Inferior parietal cortex (tissue), 1 donor: Measurements from ENCODE around the gene TARDBP.
"Not testable (repeated sequence)": the region's sequence is repeated elsewhere in the genome, so short reads cannot be mapped to it uniquely, and the experiment has no call there.

Source experiments
- DNase-seq: peaks from one replicate; pipeline ENCODE4 v3.0.0-alpha.2; 2016; ENCODE audit errors: extremely low spot score

Gene TARDBP

DNA sequence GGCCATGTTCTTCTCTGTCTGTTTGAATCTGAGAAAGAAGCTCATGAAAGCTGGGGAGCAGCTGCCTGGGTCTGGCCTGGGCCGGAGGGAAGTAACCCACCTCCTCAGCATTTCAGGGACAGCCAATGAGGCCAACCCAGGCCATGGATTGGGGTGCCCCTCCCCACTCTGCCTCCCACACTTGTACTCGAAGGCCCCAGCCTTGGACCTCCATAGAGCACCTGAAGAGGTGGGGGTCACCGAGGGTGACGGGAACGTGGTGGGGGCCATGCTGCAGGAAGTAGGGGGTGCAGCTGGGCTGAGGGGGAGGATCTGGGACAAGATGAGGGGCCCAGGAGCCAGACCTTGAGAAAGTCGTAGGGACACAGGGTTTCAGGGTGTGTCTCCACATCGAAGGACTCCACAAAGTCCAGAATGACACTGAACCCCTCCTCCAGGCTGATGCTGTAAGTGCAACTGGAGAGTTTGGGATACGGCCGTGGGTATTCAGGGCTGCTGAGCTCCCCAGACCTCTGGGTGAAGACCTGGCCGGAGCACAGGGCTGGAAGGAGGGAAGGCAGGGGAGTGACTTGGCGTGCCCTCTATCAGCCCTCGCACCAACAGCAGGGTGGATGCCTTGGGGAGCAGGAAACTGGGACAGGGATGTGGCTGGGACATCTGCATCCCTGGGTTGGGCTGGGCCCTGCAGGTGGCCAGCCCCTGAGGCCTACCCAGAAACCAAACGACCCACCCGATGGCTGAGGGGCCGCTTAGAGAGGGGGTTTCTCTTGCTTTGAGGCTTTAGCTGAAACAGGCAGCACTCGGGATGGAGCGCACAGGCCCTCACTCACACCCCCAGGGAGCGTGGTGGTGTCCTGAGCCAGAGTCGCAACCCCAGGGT lies 30.8 kb downstream of the TARDBP start:
- no peak for DNase-seq

DNA sequence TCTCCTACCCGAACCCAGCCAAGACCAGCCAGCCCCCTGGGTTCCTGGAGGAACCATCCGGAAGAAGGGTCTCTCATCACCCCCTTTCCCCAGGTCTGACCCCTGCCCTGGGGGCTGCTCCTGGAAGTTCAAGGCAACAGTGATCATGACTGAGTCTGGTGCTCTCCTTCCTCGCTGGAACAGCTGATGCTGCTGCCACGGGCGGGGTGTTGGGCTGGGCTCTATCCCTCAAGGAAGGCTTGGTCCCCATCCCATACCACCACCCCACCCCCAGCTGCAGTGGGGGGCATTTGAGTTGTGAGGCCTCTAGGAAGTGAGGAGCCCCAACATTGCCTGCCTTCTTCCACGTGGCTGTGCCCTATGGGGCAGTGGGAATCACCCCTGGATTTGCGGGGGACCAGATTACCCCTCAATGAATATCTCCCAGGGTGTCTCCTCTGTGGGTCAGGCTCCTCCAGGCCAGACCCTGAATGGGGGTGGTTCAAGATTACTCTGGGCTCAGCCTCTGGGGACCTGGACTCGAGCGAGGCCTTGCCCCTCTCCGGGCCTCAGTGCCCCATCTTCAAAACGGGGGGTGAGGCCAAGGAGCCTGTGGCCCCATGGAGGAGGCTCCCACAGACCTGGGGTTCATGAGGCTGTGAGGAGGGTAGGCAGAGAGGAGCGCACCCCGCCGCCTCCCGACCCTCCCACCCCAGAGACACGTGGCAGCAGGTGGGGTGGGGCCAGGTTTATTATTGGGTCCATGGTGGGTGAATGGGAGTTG lies 31.8 kb downstream of the TARDBP start:
- no peak for DNase-seq

DNA sequence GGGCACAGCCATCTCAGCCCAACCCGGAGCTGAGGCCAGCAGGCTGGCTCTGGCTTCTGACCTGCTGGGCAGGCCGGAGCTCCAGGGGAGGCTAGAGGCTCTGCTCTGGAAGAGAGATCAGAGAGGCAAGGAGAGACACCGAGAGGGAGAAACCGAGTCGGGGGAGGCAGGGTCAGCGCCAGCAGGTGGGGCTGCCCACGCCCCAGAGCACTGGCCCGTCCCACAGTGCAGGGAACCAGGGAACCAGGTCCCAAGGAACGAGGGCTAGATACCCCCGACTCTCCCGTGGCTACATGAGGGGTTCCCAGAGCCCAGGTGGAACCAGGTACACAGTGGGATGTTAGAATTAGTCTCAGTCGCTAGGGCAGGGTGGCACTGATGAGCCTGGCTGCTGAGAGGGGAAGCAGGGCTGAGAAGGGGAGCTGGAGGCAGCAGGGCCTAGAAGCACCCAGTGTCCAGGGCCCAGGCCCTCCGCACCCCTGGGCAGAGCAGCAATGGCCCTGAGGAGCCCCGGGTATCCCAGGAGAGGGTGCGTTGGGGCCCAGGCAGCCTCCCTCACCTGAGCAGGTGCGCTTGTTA lies 32.5 kb downstream of the TARDBP start:
- no peak for DNase-seq

DNA sequence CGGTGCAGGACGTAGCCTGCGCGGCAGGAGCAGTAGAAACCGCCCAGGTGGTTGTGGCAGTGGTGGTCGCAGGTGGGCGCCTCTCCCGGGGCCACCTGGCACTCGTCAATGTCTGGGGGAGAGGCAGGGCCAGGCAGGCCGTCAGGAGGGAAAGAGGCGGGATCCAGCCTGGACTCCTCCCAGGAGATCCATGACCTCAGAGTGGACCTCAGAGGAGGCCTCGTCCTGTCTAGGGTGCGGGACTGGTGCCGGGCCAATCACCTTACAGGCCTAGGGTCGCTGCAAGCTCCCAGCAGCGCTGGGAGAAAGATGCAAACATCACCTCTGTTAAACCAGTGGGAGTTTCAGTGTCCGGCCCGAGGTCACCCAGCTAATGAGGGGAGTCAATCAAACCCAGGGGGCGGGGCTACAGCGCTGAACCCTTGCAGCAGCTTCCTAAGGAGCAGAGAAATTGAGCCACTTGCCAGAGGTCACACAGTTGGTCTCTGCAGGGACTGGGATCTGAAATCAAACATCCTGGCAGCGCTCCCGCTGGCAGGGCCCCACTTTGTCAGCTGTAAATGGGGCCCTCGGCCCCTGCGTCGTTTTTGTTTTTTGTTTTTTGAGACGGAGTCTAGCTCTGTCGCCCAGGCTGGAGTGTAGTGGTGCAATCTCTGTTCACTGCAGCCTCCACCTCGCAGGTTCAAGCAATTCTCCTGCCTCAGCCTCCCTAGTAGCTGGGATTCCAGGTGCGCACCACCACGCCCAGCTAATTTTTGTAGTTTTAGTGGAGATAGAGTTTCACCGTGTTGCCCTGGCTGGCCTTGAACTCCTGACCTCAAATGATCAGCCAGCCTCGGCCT lies 33.2 kb downstream of the TARDBP start:
- no peak for DNase-seq

DNA sequence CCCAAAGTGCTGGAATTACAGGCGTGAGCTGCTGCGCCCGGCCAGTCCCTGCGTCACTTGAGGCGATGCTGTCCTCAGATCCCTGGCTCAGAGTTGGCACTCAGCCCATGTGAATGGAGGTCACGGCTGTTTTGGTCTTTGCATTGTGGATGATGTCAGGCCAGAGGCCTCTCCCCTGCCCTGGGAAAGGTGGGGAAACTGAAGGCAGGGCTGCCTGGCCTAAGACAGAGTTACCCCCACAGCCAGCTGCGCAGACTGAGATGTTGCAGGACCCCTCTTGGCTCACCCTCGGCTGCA lies 33.8 kb downstream of the TARDBP start:
- DNase-seq = no peak

DNA sequence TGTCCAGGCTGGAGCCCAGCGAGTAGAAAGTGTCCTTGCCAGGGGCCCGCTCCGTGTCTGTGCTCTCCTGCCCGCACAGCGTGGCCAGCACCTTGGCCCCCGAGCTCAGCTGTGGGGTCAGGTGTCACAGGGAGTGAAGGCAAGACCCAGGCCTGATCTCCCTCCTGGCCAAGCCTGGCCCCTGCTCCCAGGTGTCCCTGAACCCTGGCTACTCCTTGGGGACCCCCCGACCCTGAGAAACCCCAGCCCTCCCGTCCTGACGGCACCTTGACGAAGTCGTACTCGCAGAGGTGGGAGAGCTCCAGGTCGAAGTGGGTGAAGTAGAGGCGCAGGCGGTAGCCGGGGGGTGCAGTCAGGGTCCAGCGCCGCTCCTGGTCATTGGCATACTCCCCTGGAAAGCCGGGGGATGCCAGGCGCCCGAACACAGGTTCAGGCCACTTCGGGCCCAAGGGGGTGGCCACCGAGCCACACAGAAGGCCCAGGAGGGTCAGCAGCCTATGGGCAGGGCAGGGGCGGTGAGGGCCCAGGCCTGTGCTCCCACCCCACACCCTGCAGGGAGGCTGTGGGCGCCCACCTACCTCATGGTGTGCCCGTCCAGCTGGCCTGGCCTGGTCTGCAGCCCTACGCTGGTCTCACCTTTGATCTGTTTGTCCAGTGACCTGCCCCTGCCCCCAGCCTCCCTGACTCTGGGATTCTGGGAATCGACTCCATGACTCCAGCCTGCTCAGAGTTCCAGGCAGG lies 34.3 kb downstream of the TARDBP start, which contains the start of gene MASP2:
Gene MASP2, minus strand, starts transcription at position 615 of the 741 bp plus-strand sequence. Its CDS starts 32 bp downstream, at position 583.
- no peak for DNase-seq

DNA sequence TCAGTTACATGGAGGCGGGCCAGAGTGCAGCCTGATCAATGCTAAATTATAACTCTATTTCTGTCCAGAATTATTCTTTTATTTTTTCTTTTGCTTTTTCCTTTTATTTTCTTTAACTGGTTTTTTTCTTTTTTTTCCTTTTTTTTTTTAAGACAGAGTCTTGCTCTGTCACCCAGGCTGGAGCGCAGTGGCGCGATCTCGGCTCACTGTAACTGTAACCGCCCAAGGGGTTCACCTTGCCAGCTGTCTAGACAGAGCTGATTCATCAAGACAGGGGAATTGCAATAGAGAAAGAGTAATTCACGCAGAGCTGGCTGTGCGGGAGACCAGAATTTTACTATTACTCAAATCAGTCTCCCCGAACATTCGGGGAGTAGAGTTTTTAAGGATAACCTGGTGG lies 38.7 kb downstream of the TARDBP start:
- not testable (repeated sequence) for DNase-seq

DNA sequence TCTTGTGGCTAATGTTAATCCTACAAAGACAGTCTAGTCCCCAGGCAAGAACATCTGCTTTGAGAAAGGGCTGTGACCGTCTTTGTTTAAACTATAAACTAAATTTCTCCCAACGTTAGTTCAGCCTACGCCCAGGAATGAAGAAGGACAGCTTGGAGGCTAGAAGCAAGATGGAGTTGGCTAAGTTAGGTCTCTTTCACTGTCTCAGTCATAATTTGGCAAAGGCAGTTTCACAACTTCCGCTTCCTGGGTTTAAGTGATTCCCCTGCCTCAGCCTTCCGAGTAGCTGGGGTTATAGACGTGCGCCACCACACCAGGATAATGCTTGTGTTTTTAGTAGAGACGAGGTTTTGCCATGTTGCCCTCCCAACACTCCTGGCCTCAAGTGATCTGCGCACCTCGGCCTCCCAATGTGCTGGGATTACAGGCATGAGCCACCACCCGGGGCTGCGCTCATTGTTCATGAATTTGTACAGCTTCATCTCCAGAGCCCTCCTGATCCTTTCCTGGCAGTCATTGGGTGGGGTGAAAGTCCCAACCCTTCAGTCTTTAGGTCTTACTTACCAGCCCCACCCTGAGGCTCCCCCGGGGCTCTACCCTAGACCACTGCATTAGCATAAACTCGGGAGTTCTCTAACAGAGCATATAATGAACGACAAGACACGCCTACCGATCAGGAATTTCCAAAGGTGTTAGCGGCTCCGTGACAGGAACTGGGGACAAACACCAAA lies 39.5 kb downstream of the TARDBP start:
- no peak for DNase-seq

DNA sequence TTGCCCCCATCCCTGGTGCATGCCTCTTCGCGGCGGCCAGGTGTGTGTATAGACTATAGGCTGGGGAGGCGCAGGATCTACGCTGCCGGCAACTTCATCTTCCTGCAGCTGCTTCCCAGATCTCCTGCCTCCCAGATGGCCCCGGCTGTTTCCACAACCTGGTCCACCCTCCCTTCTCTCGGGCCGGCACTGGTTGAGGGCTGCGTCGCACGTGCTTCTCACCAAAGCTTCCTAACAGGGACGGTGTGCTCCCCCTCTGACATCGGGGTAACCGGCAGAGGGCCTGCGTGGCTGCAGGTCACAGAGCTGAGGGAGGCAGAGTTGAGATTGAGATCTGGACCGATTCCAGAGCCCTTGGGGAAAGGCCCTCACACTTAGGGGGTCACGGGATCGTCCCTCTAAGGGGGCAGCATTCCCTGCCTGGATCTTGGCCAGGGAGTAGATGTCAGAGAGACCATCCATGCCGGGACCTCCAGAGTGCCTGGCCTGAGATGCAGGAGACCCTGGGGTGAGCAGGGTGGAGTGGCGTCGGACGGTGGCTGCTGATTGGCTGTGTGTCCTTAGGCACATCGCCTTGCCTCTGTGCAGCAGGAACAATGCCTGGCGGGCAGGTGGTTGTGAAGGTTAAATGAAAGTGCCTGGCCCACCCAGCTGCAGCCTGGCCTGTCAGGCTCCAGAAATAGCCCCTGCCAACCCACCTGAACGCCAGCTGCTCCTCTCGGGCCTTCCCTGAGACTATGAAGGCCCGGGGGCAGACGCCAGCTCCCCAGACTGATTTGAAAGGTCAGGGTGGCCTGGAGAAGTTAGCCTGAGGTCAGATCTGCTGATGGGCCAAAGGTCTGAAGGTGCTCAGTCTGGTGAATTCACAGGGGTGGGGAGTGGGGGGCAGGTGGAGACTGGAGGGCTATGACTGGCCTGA lies 40.6 kb downstream of the TARDBP start:
- DNase-seq = no peak

DNA sequence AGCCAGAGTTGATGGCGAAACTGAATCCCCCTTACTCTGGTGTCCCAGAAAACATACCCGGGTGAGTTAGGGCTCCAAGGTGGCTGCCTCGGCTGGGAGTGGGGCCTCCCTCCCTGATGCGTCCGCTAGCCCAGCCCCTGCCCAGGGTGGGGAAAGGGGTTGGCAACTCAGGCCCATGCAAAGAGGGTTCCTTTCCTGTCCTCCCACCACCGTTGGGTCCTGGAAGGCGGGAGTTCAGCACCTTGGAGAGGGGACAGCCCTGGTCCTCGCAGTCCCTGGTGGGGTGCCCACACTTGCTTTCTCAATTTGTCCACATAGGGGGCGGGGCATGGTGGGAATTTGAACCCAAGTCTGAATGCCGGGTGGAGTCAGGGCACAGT lies 41.3 kb downstream of the TARDBP start:
- DNase-seq = no peak

DNA sequence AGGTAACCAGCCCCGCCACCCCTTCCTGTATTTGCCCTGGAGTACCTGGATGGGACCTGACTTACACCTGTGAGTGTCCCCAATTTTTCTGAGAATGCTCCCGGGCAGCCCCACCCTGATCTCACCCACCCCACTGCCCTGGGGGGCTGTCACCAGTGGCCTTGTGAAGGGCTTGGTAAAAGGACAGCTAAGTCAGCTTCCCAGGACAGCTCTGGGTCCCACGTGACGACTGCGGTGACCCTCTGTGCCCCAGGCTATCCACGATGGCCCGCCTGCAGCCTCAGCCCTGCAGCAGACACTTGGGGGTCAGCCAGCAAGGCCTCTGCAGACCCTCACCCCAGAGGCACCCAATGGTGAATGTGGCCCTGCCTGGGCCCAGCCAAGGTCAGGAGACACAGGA lies 41.7 kb downstream of the TARDBP start:
- no peak for DNase-seq

DNA sequence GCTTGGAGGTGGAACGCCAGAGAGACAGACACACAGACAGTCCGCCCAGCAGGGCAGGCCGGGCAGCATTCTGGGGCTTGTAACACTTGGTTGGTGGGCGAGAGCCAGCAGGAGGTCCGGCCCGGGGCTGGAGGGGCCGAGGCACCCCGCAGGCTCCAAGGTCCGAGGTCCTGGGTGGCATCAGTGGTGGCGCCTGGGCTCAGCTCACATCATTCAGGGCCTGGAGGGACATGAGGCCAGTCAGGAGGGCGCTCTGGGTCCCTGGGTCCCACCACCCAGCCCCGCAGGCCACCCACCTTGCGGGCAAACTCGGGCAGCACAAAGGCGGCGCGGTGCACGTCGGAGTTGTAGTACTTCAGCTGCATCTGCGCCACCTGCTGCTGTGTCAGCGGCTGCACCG lies 42.2 kb downstream of the TARDBP start:
- DNase-seq = no peak

DNA sequence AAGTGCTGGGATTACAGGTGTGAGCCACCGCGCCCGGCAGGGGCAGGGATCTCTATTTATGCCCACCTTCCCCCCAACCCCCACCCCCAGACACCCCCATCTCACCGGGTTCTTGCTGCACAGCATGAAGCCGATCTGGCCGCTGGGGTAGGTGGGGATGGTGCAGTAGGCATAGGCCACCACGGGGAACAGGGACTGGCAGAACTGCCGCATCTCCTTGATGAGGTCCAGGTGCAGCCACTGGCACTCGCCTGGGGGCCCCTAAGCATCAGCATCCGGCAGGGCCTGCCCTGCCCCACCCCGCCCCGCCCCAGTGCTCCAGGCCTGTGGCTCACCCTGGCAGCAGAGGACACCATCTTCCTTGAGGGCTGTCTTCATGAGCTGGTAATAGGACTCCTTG lies 43.2 kb downstream of the TARDBP start:
- no peak for DNase-seq

DNA sequence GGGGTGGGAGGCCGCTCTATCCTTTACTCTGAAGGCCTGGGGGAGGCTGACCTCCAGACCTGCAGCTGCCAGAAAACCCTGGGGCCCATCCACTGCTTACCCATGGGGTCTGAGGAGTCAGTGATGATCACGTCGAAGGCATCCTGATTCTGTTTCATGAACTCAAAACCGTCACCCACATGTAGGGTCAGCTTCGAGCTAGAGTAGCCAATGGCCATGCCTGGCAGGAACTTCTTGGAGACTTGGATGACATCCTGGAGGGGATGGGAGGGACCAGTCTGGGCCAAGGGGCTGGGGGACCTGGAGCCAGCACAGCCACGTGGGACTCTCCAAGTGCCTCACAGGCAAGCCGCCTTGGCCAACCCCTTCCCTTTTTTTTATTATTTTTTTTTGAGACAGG lies 44.0 kb downstream of the TARDBP start:
- DNase-seq = no peak

DNA sequence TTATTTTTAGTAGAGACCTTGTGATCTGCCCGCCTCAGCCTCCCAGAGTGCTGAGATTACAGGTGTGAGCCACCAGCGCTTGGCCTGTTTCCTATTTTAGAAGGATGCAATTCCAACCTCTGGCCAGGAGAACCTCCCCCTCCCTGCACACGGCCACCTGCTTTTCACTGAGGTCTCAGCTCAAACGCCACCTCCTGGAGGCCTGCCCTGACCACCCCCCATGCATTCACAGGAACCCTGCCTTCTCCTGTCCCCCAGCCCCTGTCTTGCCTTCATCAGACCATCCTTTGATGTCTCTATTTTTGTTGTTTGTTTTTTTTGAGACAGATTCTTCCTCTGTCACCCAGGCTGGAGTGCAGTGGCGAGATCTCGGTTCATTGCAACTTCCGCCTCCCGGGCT lies 45.0 kb downstream of the TARDBP start:
- DNase-seq = no peak

DNA sequence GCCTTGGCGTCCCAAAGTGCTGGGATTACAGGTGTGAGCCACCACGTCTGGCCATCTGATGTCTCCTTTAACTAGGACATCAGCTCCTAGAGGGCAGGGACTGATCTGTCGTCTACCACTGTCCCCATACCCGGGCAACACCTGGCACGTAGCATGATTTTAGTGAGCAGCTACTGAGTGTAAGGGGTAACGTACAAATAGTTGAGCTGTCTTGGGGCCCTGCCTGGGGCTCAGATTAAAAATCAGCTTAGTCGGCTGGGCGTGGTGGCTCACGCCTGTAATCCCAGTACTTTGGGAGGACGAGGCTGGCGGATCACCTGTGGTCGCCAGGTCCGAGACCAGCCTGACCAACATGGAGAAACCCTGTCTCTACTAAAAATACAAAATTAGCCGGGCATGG lies 45.6 kb downstream of the TARDBP start:
- no peak for DNase-seq

DNA sequence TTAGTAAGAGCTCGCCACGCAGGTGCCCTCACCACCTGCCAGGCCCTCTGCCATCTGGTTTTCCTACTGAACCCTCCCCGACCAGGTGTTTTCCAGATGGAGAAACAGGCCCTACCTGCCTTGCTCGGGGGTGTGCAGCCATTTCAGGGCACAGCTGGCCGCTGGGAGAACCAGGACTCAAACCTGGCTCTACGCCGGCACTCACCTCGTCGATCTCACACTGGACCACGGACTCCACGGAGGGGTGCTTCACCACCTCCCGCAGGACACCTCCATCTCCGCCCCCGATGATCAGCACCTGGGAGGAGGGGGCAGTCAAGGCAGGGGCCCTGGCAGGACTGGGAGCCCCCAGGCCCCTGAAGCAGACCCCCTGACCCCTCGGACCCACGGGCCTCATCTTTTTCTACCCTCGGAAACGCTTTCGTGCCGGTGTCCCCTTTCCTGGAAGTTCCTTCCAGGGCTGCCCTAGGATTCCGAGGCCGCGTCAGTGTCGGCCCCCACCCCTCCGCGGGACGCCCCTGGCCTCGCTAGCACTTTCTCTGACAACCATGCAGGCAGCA lies 46.2 kb downstream of the TARDBP start:
- DNase-seq = no peak

DNA sequence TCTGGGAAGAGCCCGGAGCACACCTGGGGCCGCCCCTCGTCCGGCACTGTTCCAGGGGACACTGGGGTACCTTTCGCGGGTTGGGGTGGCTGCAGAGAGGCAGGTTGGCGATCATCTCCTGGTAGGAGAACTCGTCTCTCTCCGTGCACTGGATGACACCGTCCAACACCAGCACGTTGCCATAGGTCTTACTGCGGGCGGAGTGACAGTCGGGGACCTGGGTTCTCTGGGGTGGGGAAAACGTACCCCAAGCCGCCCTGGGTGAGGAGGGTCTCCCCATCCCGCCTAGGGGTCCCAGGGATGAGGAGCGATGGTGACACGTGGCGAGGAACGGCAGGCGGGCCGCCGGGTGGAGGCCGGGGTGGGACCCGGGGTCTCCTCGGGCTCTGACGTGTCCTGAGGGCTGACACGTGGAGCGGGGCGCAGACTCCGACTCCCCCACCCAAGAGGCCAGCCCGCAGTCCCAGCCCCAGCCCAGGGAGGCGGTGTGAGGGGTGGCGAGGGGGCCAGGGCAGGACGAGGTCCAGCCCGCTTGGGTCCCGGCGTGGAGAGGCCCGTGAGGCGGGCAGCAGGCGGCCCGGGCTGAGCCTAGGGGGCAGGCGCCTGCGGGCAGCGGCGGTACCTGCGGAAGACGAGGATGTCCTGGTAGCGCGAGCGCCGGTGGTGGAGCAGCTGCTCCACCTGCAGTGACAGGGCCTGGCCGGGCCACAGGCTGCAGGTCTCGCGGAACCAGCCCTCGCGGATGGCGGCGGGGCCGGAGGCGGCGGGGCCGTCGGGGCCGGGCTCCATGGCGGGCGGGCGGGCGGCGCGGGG lies 46.9 kb downstream of the TARDBP start:
- DNase-seq = no peak
